ENCODE measurements around the gene VAMP2. TPM values are rescaled to one million over a fixed set of nuclear protein-coding genes. Genes with fewer than 3 reads are reported as not detected.

Gene VAMP2
- total RNA-seq, 1 donor from 2014 or later, result 28.0 TPM

- no peaks in the 10 kb centered on the region for H3K27me3 ChIP-seq (ENCODE audit: insufficient read depth, low read length)
- peaks cover 38% of the 10 kb centered on the region for H3K4me1 ChIP-seq (ENCODE audit: insufficient read depth, low read length)
- peaks cover 24% of the 10 kb centered on the region for H3K36me3 Mint-ChIP-seq (ENCODE audit: low read depth, unreplicated experiment)
- no peak overlapping the region for H3K4me3 ChIP-seq (ENCODE audit: insufficient read depth, low read depth, low read length)
- no peak overlapping the region for H3K27ac Mint-ChIP-seq (ENCODE audit: unreplicated experiment)
- peaks cover 3% of the 10 kb centered on the region for H3K36me3 ChIP-seq (ENCODE audit: insufficient read depth, low read length)
- H3K27ac ChIP-seq (ENCODE audit: low read depth, low read length), result no peak overlapping the region
- no peak for TF ChIP-seq EZH2 (IDR thresholded peaks at IDR 0.05; ENCODE audit: insufficient read depth, low read length)
- no peak for TF ChIP-seq CTCF (IDR thresholded peaks at IDR 0.05; ENCODE audit: insufficient read depth, low read depth, low read length)
- H3K4me2 ChIP-seq (ENCODE audit: low read length), result no peak overlapping the region
- DNase-seq (ENCODE audit: low read depth) (no peak), FAIRE-seq (no peak)
- no peak overlapping the region for H3K9ac ChIP-seq (ENCODE audit: low read length)
- no peaks in the 10 kb centered on the region for H3K9me3 ChIP-seq (ENCODE audit: insufficient read depth, low read depth, low read length)
- H3K27me3 Mint-ChIP-seq (ENCODE audit: low read depth, unreplicated experiment), result no peaks in the 10 kb centered on the region
- H3K4me3 Mint-ChIP-seq (ENCODE audit: unreplicated experiment), result no peak overlapping the region
- no peak overlapping the region for H2AFZ ChIP-seq (ENCODE audit: low read depth, low read length)
- peaks cover 17% of the 10 kb centered on the region for H4K20me1 ChIP-seq (ENCODE audit: insufficient read depth, low read length)
- H3K79me2 ChIP-seq (ENCODE audit: insufficient read depth, low read length), result peaks cover 4% of the 10 kb centered on the region
- peaks cover 15% of the 10 kb centered on the region for H3K4me1 Mint-ChIP-seq (ENCODE audit: low read depth, unreplicated experiment)
- H3K9me3 Mint-ChIP-seq (ENCODE audit: unreplicated experiment), result peaks cover 2% of the 10 kb centered on the region
These were observed 13.1 kb downstream of the VAMP2 start for GRCh38 chr17:8149419-8150193.

- Mint-ChIP-seq H3K27me3 (ENCODE audit: low read depth, unreplicated experiment) (no peaks in the 10 kb centered on the region), H3K36me3 (ENCODE audit: low read depth, unreplicated experiment) (peaks cover 29% of the 10 kb centered on the region), H3K27ac (ENCODE audit: unreplicated experiment) (no peak overlapping the region), H3K4me3 (ENCODE audit: unreplicated experiment) (no peak overlapping the region), H3K9me3 (ENCODE audit: unreplicated experiment) (peaks cover 2% of the 10 kb centered on the region), H3K4me1 (ENCODE audit: low read depth, unreplicated experiment) (peaks cover 9% of the 10 kb centered on the region)
- Histone ChIP-seq H3K27ac (ENCODE audit: low read depth, low read length) (no peak overlapping the region), H3K4me1 (ENCODE audit: insufficient read depth, low read length) (peaks cover 29% of the 10 kb centered on the region), H3K27me3 (ENCODE audit: insufficient read depth, low read length) (no peaks in the 10 kb centered on the region), H3K4me3 (ENCODE audit: insufficient read depth, low read depth, low read length) (no peak overlapping the region), H3K9ac (ENCODE audit: low read length) (no peak overlapping the region), H4K20me1 (ENCODE audit: insufficient read depth, low read length) (peaks cover 17% of the 10 kb centered on the region), H3K9me3 (ENCODE audit: insufficient read depth, low read depth, low read length) (no peaks in the 10 kb centered on the region), H3K36me3 (ENCODE audit: insufficient read depth, low read length) (peaks cover 3% of the 10 kb centered on the region), H3K4me2 (ENCODE audit: low read length) (no peak overlapping the region), H2AFZ (ENCODE audit: low read depth, low read length) (no peak overlapping the region), H3K79me2 (ENCODE audit: insufficient read depth, low read length) (peaks cover 4% of the 10 kb centered on the region)
- FAIRE-seq (no peak), DNase-seq (ENCODE audit: low read depth) (no peak)
- no peak for TF ChIP-seq CTCF (IDR thresholded peaks at IDR 0.05; ENCODE audit: insufficient read depth, low read depth, low read length)
- TF ChIP-seq EZH2 (IDR thresholded peaks at IDR 0.05; ENCODE audit: insufficient read depth, low read length), result no peak
These were observed 14.2 kb downstream of the VAMP2 start for GRCh38 chr17:8148560-8148959.

GRCh38 chr17:8147805-8148404, 14.8 kb downstream of the VAMP2 start:
- H3K4me3 Mint-ChIP-seq (ENCODE audit: unreplicated experiment), result no peak overlapping the region
- Histone ChIP-seq H3K79me2 (ENCODE audit: insufficient read depth, low read length) (peaks cover 4% of the 10 kb centered on the region), H3K4me1 (ENCODE audit: insufficient read depth, low read length) (peaks cover 22% of the 10 kb centered on the region), H4K20me1 (ENCODE audit: insufficient read depth, low read length) (peaks cover 13% of the 10 kb centered on the region), H3K4me2 (ENCODE audit: low read length) (no peak overlapping the region), H3K36me3 (ENCODE audit: insufficient read depth, low read length) (peaks cover 3% of the 10 kb centered on the region), H2AFZ (ENCODE audit: low read depth, low read length) (no peak overlapping the region), H3K9ac (ENCODE audit: low read length) (no peak overlapping the region), H3K27me3 (ENCODE audit: insufficient read depth, low read length) (no peaks in the 10 kb centered on the region), H3K9me3 (ENCODE audit: insufficient read depth, low read depth, low read length) (no peaks in the 10 kb centered on the region), H3K27ac (ENCODE audit: low read depth, low read length) (no peak overlapping the region), H3K4me3 (ENCODE audit: insufficient read depth, low read depth, low read length) (no peak overlapping the region)
- H3K9me3 Mint-ChIP-seq (ENCODE audit: unreplicated experiment), result peaks cover 2% of the 10 kb centered on the region
- H3K27ac Mint-ChIP-seq (ENCODE audit: unreplicated experiment), result no peak overlapping the region
- H3K36me3 Mint-ChIP-seq (ENCODE audit: low read depth, unreplicated experiment), result peaks cover 29% of the 10 kb centered on the region
- peaks cover 4% of the 10 kb centered on the region for H3K4me1 Mint-ChIP-seq (ENCODE audit: low read depth, unreplicated experiment)
- no peaks in the 10 kb centered on the region for H3K27me3 Mint-ChIP-seq (ENCODE audit: low read depth, unreplicated experiment)
- DNase-seq (ENCODE audit: low read depth), result no peak
- TF ChIP-seq EZH2 (IDR thresholded peaks at IDR 0.05; ENCODE audit: insufficient read depth, low read length) (no peak), CTCF (IDR thresholded peaks at IDR 0.05; ENCODE audit: insufficient read depth, low read depth, low read length) (no peak)
- FAIRE-seq, result no peak
